Measurements from ENCODE around the gene AKIP1. TPM values are rescaled to one million over a fixed set of nuclear protein-coding genes. Genes with fewer than 3 reads are reported as not detected.

Gene AKIP1
- total RNA-seq, 1 experiment from 2014 or later, result 26.0 TPM

GRCh38 chr11:8933931-8934330, 22.9 kb downstream of the AKIP1 start:
- POLR2A ChIA-PET, result interaction anchor here (0.5 to 1.0 kb wide), 5 partner anchors 66 to 1345 kb away, joined by 3 to 5 read pairs (median 3); no protein-coding TSS in a partner anchor
- Mint-ChIP-seq H3K27me3 (ENCODE audit: low read depth) (no peaks in the 10 kb centered on the region), H3K4me1 (peaks cover 25% of the 10 kb centered on the region), H3K27ac (no peak overlapping the region), H3K4me3 (no peak overlapping the region), H3K9me3 (no peaks in the 10 kb centered on the region), H3K36me3 (no peaks in the 10 kb centered on the region)
- no peak for DNase-seq (ENCODE audit: low spot score)
- ATAC-seq, result peak; percentile 66
- TF ChIP-seq, protein P1, sequence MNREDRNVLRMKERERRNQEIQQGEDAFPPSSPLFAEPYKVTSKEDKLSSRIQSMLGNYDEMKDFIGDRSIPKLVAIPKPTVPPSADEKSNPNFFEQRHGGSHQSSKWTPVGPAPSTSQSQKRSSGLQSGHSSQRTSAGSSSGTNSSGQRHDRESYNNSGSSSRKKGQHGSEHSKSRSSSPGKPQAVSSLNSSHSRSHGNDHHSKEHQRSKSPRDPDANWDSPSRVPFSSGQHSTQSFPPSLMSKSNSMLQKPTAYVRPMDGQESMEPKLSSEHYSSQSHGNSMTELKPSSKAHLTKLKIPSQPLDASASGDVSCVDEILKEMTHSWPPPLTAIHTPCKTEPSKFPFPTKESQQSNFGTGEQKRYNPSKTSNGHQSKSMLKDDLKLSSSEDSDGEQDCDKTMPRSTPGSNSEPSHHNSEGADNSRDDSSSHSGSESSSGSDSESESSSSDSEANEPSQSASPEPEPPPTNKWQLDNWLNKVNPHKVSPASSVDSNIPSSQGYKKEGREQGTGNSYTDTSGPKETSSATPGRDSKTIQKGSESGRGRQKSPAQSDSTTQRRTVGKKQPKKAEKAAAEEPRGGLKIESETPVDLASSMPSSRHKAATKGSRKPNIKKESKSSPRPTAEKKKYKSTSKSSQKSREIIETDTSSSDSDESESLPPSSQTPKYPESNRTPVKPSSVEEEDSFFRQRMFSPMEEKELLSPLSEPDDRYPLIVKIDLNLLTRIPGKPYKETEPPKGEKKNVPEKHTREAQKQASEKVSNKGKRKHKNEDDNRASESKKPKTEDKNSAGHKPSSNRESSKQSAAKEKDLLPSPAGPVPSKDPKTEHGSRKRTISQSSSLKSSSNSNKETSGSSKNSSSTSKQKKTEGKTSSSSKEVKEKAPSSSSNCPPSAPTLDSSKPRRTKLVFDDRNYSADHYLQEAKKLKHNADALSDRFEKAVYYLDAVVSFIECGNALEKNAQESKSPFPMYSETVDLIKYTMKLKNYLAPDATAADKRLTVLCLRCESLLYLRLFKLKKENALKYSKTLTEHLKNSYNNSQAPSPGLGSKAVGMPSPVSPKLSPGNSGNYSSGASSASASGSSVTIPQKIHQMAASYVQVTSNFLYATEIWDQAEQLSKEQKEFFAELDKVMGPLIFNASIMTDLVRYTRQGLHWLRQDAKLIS (CRISPR knock-in tag; IDR thresholded peaks at IDR 0.05; ENCODE audit: borderline replicate concordance), result no peak
- TF ChIP-seq CREB1 (CRISPR knock-in tag; IDR thresholded peaks at IDR 0.05) (no peak), CREM (CRISPR knock-in tag; IDR thresholded peaks at IDR 0.05) (no peak), ZNF232 (CRISPR knock-in tag; IDR thresholded peaks at IDR 0.05) (no peak), E2F5 (CRISPR knock-in tag; IDR thresholded peaks at IDR 0.05) (no peak), SOX15 (CRISPR knock-in tag; IDR thresholded peaks at IDR 0.05) (no peak), ATF3 (CRISPR knock-in tag; conservative IDR thresholded peaks at IDR 0.05) (no peak), ZBTB43 (CRISPR knock-in tag; IDR thresholded peaks at IDR 0.05) (no peak), RELA (CRISPR knock-in tag; IDR thresholded peaks at IDR 0.05; ENCODE audit: borderline replicate concordance) (no peak), ETV6 (CRISPR knock-in tag; IDR thresholded peaks at IDR 0.05) (no peak), ZNF317 (CRISPR knock-in tag; IDR thresholded peaks at IDR 0.05; ENCODE audit: borderline replicate concordance, low read depth) (no peak)
- TF ChIP-seq, protein P2, sequence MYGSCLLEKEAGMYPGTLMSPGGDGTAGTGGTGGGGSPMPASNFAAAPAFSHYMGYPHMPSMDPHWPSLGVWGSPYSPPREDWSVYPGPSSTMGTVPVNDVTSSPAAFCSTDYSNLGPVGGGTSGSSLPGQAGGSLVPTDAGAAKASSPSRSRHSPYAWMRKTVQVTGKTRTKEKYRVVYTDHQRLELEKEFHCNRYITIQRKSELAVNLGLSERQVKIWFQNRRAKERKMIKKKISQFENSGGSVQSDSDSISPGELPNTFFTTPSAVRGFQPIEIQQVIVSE (CRISPR knock-in tag; IDR thresholded peaks at IDR 0.05; ENCODE audit: borderline replicate concordance), result no peak
- TF ChIP-seq, protein P3, sequence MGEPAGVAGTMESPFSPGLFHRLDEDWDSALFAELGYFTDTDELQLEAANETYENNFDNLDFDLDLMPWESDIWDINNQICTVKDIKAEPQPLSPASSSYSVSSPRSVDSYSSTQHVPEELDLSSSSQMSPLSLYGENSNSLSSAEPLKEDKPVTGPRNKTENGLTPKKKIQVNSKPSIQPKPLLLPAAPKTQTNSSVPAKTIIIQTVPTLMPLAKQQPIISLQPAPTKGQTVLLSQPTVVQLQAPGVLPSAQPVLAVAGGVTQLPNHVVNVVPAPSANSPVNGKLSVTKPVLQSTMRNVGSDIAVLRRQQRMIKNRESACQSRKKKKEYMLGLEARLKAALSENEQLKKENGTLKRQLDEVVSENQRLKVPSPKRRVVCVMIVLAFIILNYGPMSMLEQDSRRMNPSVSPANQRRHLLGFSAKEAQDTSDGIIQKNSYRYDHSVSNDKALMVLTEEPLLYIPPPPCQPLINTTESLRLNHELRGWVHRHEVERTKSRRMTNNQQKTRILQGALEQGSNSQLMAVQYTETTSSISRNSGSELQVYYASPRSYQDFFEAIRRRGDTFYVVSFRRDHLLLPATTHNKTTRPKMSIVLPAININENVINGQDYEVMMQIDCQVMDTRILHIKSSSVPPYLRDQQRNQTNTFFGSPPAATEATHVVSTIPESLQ (CRISPR knock-in tag; IDR thresholded peaks at IDR 0.05), result no peak
- CTCF ChIA-PET, result interaction anchor here (0.6 to 2.8 kb wide), 22 partner anchors 8 to 573 kb away, joined by 3 to 55 read pairs (median 4); partner anchors contain the start of genes ASCL3 and TMEM9B

- Mint-ChIP-seq H3K9me3 (no peaks in the 10 kb centered on the region), H3K27ac (no peak overlapping the region), H3K4me1 (peaks cover 25% of the 10 kb centered on the region), H3K27me3 (ENCODE audit: low read depth) (no peaks in the 10 kb centered on the region), H3K4me3 (no peak overlapping the region), H3K36me3 (no peaks in the 10 kb centered on the region)
- POLR2A ChIA-PET, result no interaction called here
- ATAC-seq (no peak), DNase-seq (ENCODE audit: low spot score) (no peak)
- CTCF ChIA-PET, result interaction anchor here (0.7 to 2.6 kb wide), 7 partner anchors 21 to 158 kb away, joined by 3 to 55 read pairs (median 4); partner anchors contain the start of gene AKIP1
- TF ChIP-seq PREB (CRISPR knock-in tag; IDR thresholded peaks at IDR 0.05; ENCODE audit: borderline replicate concordance), result no peak
- no peak for TF ChIP-seq SOX15 (CRISPR knock-in tag; IDR thresholded peaks at IDR 0.05)
- TF ChIP-seq, protein P4, sequence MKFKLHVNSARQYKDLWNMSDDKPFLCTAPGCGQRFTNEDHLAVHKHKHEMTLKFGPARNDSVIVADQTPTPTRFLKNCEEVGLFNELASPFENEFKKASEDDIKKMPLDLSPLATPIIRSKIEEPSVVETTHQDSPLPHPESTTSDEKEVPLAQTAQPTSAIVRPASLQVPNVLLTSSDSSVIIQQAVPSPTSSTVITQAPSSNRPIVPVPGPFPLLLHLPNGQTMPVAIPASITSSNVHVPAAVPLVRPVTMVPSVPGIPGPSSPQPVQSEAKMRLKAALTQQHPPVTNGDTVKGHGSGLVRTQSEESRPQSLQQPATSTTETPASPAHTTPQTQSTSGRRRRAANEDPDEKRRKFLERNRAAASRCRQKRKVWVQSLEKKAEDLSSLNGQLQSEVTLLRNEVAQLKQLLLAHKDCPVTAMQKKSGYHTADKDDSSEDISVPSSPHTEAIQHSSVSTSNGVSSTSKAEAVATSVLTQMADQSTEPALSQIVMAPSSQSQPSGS (CRISPR knock-in tag; IDR thresholded peaks at IDR 0.05; ENCODE audit: borderline replicate concordance, low read depth), result no peak
- no peak for TF ChIP-seq ESRRA (CRISPR knock-in tag; IDR thresholded peaks at IDR 0.05; ENCODE audit: borderline replicate concordance)
- TF ChIP-seq, protein P5, sequence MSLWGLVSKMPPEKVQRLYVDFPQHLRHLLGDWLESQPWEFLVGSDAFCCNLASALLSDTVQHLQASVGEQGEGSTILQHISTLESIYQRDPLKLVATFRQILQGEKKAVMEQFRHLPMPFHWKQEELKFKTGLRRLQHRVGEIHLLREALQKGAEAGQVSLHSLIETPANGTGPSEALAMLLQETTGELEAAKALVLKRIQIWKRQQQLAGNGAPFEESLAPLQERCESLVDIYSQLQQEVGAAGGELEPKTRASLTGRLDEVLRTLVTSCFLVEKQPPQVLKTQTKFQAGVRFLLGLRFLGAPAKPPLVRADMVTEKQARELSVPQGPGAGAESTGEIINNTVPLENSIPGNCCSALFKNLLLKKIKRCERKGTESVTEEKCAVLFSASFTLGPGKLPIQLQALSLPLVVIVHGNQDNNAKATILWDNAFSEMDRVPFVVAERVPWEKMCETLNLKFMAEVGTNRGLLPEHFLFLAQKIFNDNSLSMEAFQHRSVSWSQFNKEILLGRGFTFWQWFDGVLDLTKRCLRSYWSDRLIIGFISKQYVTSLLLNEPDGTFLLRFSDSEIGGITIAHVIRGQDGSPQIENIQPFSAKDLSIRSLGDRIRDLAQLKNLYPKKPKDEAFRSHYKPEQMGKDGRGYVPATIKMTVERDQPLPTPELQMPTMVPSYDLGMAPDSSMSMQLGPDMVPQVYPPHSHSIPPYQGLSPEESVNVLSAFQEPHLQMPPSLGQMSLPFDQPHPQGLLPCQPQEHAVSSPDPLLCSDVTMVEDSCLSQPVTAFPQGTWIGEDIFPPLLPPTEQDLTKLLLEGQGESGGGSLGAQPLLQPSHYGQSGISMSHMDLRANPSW (CRISPR knock-in tag; conservative IDR thresholded peaks at IDR 0.05; ENCODE audit: low read depth), result no peak
These were observed 23.9 kb downstream of the AKIP1 start for GRCh38 chr11:8934742-8935488.
